ENCODE measurements around the gene WDR3.

The WDR3 gene

GRCh38 chr1:117895482-117896114 lies 33.9 kb upstream of the WDR3 start:
- peak; percentile 84 for DNase-seq (ENCODE audit: extremely low read depth, low read depth)
- no peak overlapping the region for H3K4me3 ChIP-seq (replicated peaks; ENCODE audit: low read depth, low read length)
- TF ChIP-seq CTCF (IDR thresholded peaks at IDR 0.05; ENCODE audit: low read depth, low read length, missing control alignments): peak; percentile 67

GRCh38 chr1:117897551-117897950 lies 32.0 kb upstream of the WDR3 start:
- DNase-seq (ENCODE audit: extremely low read depth, low read depth): no peak
- no peak for TF ChIP-seq CTCF (IDR thresholded peaks at IDR 0.05; ENCODE audit: low read depth, low read length, missing control alignments)
- H3K4me3 ChIP-seq (replicated peaks; ENCODE audit: low read depth, low read length): no peak overlapping the region

- DNase-seq (ENCODE audit: extremely low read depth, low read depth): no peak
- TF ChIP-seq CTCF (IDR thresholded peaks at IDR 0.05; ENCODE audit: low read depth, low read length, missing control alignments): no peak
- H3K4me3 ChIP-seq (replicated peaks; ENCODE audit: low read depth, low read length): no peak overlapping the region
These were observed 29.7 kb upstream of the WDR3 start for GRCh38 chr1:117899801-117900200.

GRCh38 chr1:117902944-117903343 lies 26.6 kb upstream of the WDR3 start:
- TF ChIP-seq CTCF (IDR thresholded peaks at IDR 0.05; ENCODE audit: low read depth, low read length, missing control alignments): no peak
- no peak for DNase-seq (ENCODE audit: extremely low read depth, low read depth)

GRCh38 chr1:117904485-117904884 lies 25.1 kb upstream of the WDR3 start:
- DNase-seq (ENCODE audit: extremely low read depth, low read depth): no peak
- no peak for TF ChIP-seq CTCF (IDR thresholded peaks at IDR 0.05; ENCODE audit: low read depth, low read length, missing control alignments)
- no peak overlapping the region for H3K4me3 ChIP-seq (replicated peaks; ENCODE audit: low read depth, low read length)

More at GRCh38 chr1:117902944-117903343, 26.6 kb upstream of the WDR3 start:
- H3K4me3 ChIP-seq (replicated peaks; ENCODE audit: low read depth, low read length): no peak overlapping the region

GRCh38 chr1:117905019-117905418 lies 24.5 kb upstream of the WDR3 start:
- H3K4me3 ChIP-seq (replicated peaks; ENCODE audit: low read depth, low read length): no peak overlapping the region
- no peak for TF ChIP-seq CTCF (IDR thresholded peaks at IDR 0.05; ENCODE audit: low read depth, low read length, missing control alignments)
- DNase-seq (ENCODE audit: extremely low read depth, low read depth): no peak

GRCh38 chr1:117911051-117911450 lies 18.5 kb upstream of the WDR3 start:
- no peak for TF ChIP-seq CTCF (IDR thresholded peaks at IDR 0.05; ENCODE audit: low read depth, low read length, missing control alignments)
- no peak for DNase-seq (ENCODE audit: extremely low read depth, low read depth)
- no peak overlapping the region for H3K4me3 ChIP-seq (replicated peaks; ENCODE audit: low read depth, low read length)

All from HFF-Myc (cell line).